ENCODE measurements around the gene JAGN1. TPM values are rescaled to one million over a fixed set of nuclear protein-coding genes. Genes with fewer than 3 reads are reported as not detected.

The JAGN1 gene
- total RNA-seq, 1 experiment from 2014 or later: 34.1 TPM

GRCh38 chr3:9876991-9877390 is 13.4 kb upstream of the JAGN1 start:
- H3K4me3 ChIP-seq (ENCODE audit: low read length): no peak overlapping the region
- intact Hi-C loops (cut with micrococcal nuclease): no loop called here
- H3K4me2 ChIP-seq (ENCODE audit: low read length): no peak overlapping the region
- no peaks in the 10 kb centered on the region for H3F3A ChIP-seq (ENCODE audit: low read length, unreplicated experiment)
- ATAC-seq (no peak), DNase-seq (no peak)
- ChIA-PET POLR2A (ENCODE audit: unreplicated experiment) (no interaction called here), CTCF (no interaction called here)
- no peaks in the 10 kb centered on the region for H3K36me3 ChIP-seq (ENCODE audit: low read depth, low read length)
- H3K27me3 ChIP-seq (ENCODE audit: low read length): no peaks in the 10 kb centered on the region
- no peak overlapping the region for H3K27ac ChIP-seq (ENCODE audit: low read length)
- no peaks in the 10 kb centered on the region for H3K9me2 ChIP-seq (replicated peaks; ENCODE audit: low read length)
- BruUV-seq (replicated peaks): no TSS peak
- no peaks in the 10 kb centered on the region for H4K20me1 ChIP-seq (ENCODE audit: low read length)
- H3K4me1 ChIP-seq (ENCODE audit: insufficient read depth, low read length): peaks cover 11% of the 10 kb centered on the region
- H3K9ac ChIP-seq (ENCODE audit: low read length): no peak overlapping the region
- no peaks in the 10 kb centered on the region for H3K79me2 ChIP-seq (ENCODE audit: low read length)
- H3K9me3 ChIP-seq (ENCODE audit: low read length): no peaks in the 10 kb centered on the region
- H2AFZ ChIP-seq (ENCODE audit: low read length): no peak overlapping the region
- no peak for TF ChIP-seq EZH2 (IDR thresholded peaks at IDR 0.05; ENCODE audit: low read length, unreplicated experiment)
- TF ChIP-seq EZH2phosphoT487 (IDR thresholded peaks at IDR 0.05; ENCODE audit: borderline replicate concordance, low read length): no peak
- TF ChIP-seq CTCF (conservative IDR thresholded peaks at IDR 0.05; ENCODE audit: low read depth, low read length): no peak

GRCh38 chr3:9878700-9879099 is 11.7 kb upstream of the JAGN1 start:
- Histone ChIP-seq H4K20me1 (ENCODE audit: low read length) (no peaks in the 10 kb centered on the region), H3K4me3 (ENCODE audit: low read length) (no peak overlapping the region), H3K79me2 (ENCODE audit: low read length) (no peaks in the 10 kb centered on the region), H3K9ac (ENCODE audit: low read length) (no peak overlapping the region), H3K36me3 (ENCODE audit: low read depth, low read length) (no peaks in the 10 kb centered on the region), H3K9me2 (replicated peaks; ENCODE audit: low read length) (no peaks in the 10 kb centered on the region), H3K27ac (ENCODE audit: low read length) (no peak overlapping the region), H2AFZ (ENCODE audit: low read length) (no peak overlapping the region), H3F3A (ENCODE audit: low read length, unreplicated experiment) (no peaks in the 10 kb centered on the region), H3K4me2 (ENCODE audit: low read length) (no peak overlapping the region), H3K27me3 (ENCODE audit: low read length) (no peaks in the 10 kb centered on the region), H3K9me3 (ENCODE audit: low read length) (no peaks in the 10 kb centered on the region), H3K4me1 (ENCODE audit: insufficient read depth, low read length) (peaks cover 9% of the 10 kb centered on the region)
- ChIA-PET POLR2A (ENCODE audit: unreplicated experiment) (no interaction called here), CTCF (interaction anchor here (0.6 kb wide), 1 partner anchor 345 kb away, joined by 3 read pairs; no protein-coding TSS in a partner anchor)
- ATAC-seq (peak; percentile 77), DNase-seq (peak; percentile 49)
- intact Hi-C loops (cut with micrococcal nuclease): no loop called here
- BruUV-seq (replicated peaks): no TSS peak
- no peak for TF ChIP-seq EZH2phosphoT487 (IDR thresholded peaks at IDR 0.05; ENCODE audit: borderline replicate concordance, low read length)
- TF ChIP-seq EZH2 (IDR thresholded peaks at IDR 0.05; ENCODE audit: low read length, unreplicated experiment): no peak
- TF ChIP-seq CTCF (conservative IDR thresholded peaks at IDR 0.05; ENCODE audit: low read depth, low read length): no peak

GRCh38 chr3:9879830-9880549 is 10.4 kb upstream of the JAGN1 start, which contains the start of gene CIDEC:
TSS of gene CIDEC (minus strand) at chr3:9880253. CDS start at chr3:9878486, 1,767 bp downstream.
- no peak within 1 kb of the TSS for H3K4me2 ChIP-seq (ENCODE audit: low read length)
- H3K9me2 ChIP-seq (replicated peaks; ENCODE audit: low read length): no peaks in the 10 kb centered on the region
- H3K4me1 ChIP-seq (ENCODE audit: insufficient read depth, low read length): peaks cover 20% of the 10 kb centered on the region
- no peak within 1 kb of the TSS for H3K4me3 ChIP-seq (ENCODE audit: low read length)
- ATAC-seq (no peak), DNase-seq (no peak)
- no peak for TF ChIP-seq EZH2phosphoT487 (IDR thresholded peaks at IDR 0.05; ENCODE audit: borderline replicate concordance, low read length)
- TF ChIP-seq EZH2 (IDR thresholded peaks at IDR 0.05; ENCODE audit: low read length, unreplicated experiment): no peak
- no peak for TF ChIP-seq CTCF (conservative IDR thresholded peaks at IDR 0.05; ENCODE audit: low read depth, low read length)
- H3K9me3 ChIP-seq (ENCODE audit: low read length): no peaks in the 10 kb centered on the region
- CTCF ChIA-PET: no interaction called here
- POLR2A ChIA-PET (ENCODE audit: unreplicated experiment): interaction anchor here (0.7 kb wide), 1 partner anchor 814 kb away, joined by 3 read pairs; no protein-coding TSS in a partner anchor
- H3F3A ChIP-seq (ENCODE audit: low read length, unreplicated experiment): no peaks in the 10 kb centered on the region
- intact Hi-C loops (cut with micrococcal nuclease): loop anchor here (5.0 kb wide), 1 partner anchor 37 kb away; the partner anchor contains the start of gene IL17RC
- no TSS peak for BruUV-seq (replicated peaks)
- no peak within 1 kb of the TSS for H2AFZ ChIP-seq (ENCODE audit: low read length)
- H3K79me2 ChIP-seq (ENCODE audit: low read length): no peaks in the 10 kb centered on the region
- no peak within 1 kb of the TSS for H3K9ac ChIP-seq (ENCODE audit: low read length)
- no peak within 1 kb of the TSS for H3K27ac ChIP-seq (ENCODE audit: low read length)
- H4K20me1 ChIP-seq (ENCODE audit: low read length): no peaks in the 10 kb centered on the region
- no peaks in the 10 kb centered on the region for H3K27me3 ChIP-seq (ENCODE audit: low read length)
- H3K36me3 ChIP-seq (ENCODE audit: low read depth, low read length): no peaks in the 10 kb centered on the region

All from PC-3 (cell line).